ENCODE measurements around the gene IL5. TPM values are rescaled to one million over a fixed set of nuclear protein-coding genes. Genes with fewer than 3 reads are reported as not detected.

Gene IL5
- total and polyA plus RNA-seq, 2 of the 13 experiments (the other 11 are each of a cell fraction or from before 2014, with no cell fraction given): not detected

GRCh38 chr5:132556763-132557477 lies 13.6 kb upstream of the IL5 start, which contains the start of gene RAD50 (continued):
- TF ChIP-seq ZNF777 (CRISPR knock-in tag; IDR thresholded peaks at IDR 0.05) (peak; percentile 24; the same call in 1 of the 2 replicates), EED (CRISPR knock-in tag; IDR thresholded peaks at IDR 0.05) (peak; percentile 99), HNRNPUL1 (IDR thresholded peaks at IDR 0.05; ENCODE audit: low read depth, low read length) (no peak), ZBTB3 (CRISPR knock-in tag; IDR thresholded peaks at IDR 0.05; ENCODE audit: borderline replicate concordance, low read depth) (0 out of 2 replicates have a peak, but pooled peaks have one; percentile 60), SP5 (CRISPR knock-in tag; IDR thresholded peaks at IDR 0.05; ENCODE audit: borderline replicate concordance, low read depth) (no peak), PRPF4 (IDR thresholded peaks at IDR 0.05; ENCODE audit: low read depth, low read length, poor library complexity, severe bottlenecking) (no peak), ZKSCAN8 (CRISPR knock-in tag; IDR thresholded peaks at IDR 0.05; ENCODE audit: borderline replicate concordance) (peak; percentile 78; the same call in 1 of the 2 replicates), ZMAT3 (CRISPR knock-in tag; conservative IDR thresholded peaks at IDR 0.05) (peak; percentile 93), ZNF292 (CRISPR knock-in tag; IDR thresholded peaks at IDR 0.05; ENCODE audit: borderline replicate concordance, low read depth) (peak; percentile 81; the same call in 1 of the 2 replicates), NFKB2 (CRISPR knock-in tag; IDR thresholded peaks at IDR 0.05; ENCODE audit: borderline replicate concordance) (peak; percentile 91), EEA1 (CRISPR knock-in tag; IDR thresholded peaks at IDR 0.05; ENCODE audit: borderline replicate concordance) (peak; percentile 80; the same call in 1 of the 2 replicates), ZNF530 (CRISPR knock-in tag; IDR thresholded peaks at IDR 0.05; ENCODE audit: low read depth) (no peak), DMAP1 (CRISPR knock-in tag; IDR thresholded peaks at IDR 0.05) (peak; percentile 97), NR2F1 (CRISPR knock-in tag; IDR thresholded peaks at IDR 0.05) (peak; percentile 15 to 22; a peak in 2 of 4 replicates), DNMT3B (CRISPR knock-in tag; conservative IDR thresholded peaks at IDR 0.05) (peak; percentile 95), SP140L (CRISPR knock-in tag; IDR thresholded peaks at IDR 0.05; ENCODE audit: borderline replicate concordance) (no peak), GATAD2A (CRISPR knock-in tag; IDR thresholded peaks at IDR 0.05) (peak; percentile 74), ZNF605 (CRISPR knock-in tag; IDR thresholded peaks at IDR 0.05) (peak; percentile 98), ATAD3A (CRISPR knock-in tag; IDR thresholded peaks at IDR 0.05) (no peak), KLF16 (CRISPR knock-in tag; IDR thresholded peaks at IDR 0.05) (peak in 1 of 2 experiments; percentile 82; a peak in 2 of 4 replicates), TMF1 (CRISPR knock-in tag; IDR thresholded peaks at IDR 0.05; ENCODE audit: low read depth) (peak; percentile 95)
- TF ChIP-seq, protein P1, sequence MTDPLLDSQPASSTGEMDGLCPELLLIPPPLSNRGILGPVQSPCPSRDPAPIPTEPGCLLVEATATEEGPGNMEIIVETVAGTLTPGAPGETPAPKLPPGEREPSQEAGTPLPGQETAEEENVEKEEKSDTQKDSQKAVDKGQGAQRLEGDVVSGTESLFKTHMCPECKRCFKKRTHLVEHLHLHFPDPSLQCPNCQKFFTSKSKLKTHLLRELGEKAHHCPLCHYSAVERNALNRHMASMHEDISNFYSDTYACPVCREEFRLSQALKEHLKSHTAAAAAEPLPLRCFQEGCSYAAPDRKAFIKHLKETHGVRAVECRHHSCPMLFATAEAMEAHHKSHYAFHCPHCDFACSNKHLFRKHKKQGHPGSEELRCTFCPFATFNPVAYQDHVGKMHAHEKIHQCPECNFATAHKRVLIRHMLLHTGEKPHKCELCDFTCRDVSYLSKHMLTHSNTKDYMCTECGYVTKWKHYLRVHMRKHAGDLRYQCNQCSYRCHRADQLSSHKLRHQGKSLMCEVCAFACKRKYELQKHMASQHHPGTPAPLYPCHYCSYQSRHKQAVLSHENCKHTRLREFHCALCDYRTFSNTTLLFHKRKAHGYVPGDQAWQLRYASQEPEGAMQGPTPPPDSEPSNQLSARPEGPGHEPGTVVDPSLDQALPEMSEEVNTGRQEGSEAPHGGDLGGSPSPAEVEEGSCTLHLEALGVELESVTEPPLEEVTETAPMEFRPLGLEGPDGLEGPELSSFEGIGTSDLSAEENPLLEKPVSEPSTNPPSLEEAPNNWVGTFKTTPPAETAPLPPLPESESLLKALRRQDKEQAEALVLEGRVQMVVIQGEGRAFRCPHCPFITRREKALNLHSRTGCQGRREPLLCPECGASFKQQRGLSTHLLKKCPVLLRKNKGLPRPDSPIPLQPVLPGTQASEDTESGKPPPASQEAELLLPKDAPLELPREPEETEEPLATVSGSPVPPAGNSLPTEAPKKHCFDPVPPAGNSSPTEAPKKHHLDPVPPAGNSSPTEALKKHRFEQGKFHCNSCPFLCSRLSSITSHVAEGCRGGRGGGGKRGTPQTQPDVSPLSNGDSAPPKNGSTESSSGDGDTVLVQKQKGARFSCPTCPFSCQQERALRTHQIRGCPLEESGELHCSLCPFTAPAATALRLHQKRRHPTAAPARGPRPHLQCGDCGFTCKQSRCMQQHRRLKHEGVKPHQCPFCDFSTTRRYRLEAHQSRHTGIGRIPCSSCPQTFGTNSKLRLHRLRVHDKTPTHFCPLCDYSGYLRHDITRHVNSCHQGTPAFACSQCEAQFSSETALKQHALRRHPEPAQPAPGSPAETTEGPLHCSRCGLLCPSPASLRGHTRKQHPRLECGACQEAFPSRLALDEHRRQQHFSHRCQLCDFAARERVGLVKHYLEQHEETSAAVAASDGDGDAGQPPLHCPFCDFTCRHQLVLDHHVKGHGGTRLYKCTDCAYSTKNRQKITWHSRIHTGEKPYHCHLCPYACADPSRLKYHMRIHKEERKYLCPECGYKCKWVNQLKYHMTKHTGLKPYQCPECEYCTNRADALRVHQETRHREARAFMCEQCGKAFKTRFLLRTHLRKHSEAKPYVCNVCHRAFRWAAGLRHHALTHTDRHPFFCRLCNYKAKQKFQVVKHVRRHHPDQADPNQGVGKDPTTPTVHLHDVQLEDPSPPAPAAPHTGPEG (CRISPR knock-in tag; IDR thresholded peaks at IDR 0.05): peak; percentile 90
- TF ChIP-seq, protein P2, sequence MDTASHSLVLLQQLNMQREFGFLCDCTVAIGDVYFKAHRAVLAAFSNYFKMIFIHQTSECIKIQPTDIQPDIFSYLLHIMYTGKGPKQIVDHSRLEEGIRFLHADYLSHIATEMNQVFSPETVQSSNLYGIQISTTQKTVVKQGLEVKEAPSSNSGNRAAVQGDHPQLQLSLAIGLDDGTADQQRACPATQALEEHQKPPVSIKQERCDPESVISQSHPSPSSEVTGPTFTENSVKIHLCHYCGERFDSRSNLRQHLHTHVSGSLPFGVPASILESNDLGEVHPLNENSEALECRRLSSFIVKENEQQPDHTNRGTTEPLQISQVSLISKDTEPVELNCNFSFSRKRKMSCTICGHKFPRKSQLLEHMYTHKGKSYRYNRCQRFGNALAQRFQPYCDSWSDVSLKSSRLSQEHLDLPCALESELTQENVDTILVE (CRISPR knock-in tag; IDR thresholded peaks at IDR 0.05): peak; percentile 90; the same call in 1 of the 2 replicates
- TF ChIP-seq, protein P3, sequence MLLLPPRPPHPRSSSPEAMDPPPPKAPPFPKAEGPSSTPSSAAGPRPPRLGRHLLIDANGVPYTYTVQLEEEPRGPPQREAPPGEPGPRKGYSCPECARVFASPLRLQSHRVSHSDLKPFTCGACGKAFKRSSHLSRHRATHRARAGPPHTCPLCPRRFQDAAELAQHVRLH (CRISPR knock-in tag; IDR thresholded peaks at IDR 0.05; ENCODE audit: borderline replicate concordance, low read depth): peak; percentile 94; the same call in 1 of the 2 replicates

Measured in HepG2 (cell line).